GM04503 (cell line): ENCODE data around the gene IFT122.

Experiments used
- DNase-seq: peaks from one replicate; pipeline ENCODE4 v3.0.0-alpha.2; 2012; ENCODE audit warnings: low read depth

Gene IFT122

GRCh38 chr3:129518038-129518561, 78.1 kb downstream of the IFT122 start:
- no peak for DNase-seq

GRCh38 chr3:129518581-129518980, 78.6 kb downstream of the IFT122 start:
- no peak for DNase-seq

DNA sequence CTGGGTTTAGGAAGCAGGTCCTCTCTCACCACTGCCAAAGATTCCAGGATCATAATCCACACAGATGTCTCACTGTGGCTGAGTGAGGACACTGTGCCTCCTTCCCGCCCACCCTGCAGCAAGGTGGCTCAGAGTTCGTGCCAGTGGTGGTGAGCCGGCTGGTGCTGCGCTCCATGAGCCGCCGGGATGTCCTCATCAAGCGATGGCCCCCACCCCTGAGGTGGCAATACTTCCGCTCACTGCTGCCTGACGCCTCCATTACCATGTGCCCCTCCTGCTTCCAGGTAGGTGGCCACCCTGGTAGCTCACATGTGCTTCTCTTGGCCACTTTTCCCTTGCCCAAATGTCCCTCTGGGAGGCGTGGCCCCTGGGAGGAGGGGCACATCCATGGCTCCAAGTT, 79.4 kb downstream of the IFT122 start:
- DNase-seq: no peak

GRCh38 chr3:129519896-129520715, 80.1 kb downstream of the IFT122 start:
- no peak for DNase-seq

- no peak for DNase-seq
Observed at GRCh38 chr3:129520960-129521359, 80.9 kb downstream of the IFT122 start.

DNA sequence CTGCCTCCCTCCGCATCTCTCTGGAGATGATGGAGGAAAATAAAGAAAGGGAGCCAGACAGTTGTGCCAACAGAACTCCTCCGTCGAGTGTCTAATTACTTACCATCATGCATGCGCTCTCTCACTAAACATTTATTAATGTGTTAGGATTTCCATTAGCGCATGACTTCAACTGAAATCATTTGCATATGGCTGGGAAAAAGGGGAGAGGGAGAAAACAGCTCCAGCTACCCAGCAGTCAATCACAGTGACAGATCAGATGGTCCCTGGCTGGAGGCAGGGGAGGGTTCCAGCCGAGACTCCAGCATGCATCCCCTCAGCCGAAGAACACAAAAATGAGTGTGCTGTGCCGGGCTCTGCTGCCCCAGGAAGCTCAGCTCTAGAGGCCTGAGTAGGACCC, 81.6 kb downstream of the IFT122 start:
- DNase-seq: no peak

DNA sequence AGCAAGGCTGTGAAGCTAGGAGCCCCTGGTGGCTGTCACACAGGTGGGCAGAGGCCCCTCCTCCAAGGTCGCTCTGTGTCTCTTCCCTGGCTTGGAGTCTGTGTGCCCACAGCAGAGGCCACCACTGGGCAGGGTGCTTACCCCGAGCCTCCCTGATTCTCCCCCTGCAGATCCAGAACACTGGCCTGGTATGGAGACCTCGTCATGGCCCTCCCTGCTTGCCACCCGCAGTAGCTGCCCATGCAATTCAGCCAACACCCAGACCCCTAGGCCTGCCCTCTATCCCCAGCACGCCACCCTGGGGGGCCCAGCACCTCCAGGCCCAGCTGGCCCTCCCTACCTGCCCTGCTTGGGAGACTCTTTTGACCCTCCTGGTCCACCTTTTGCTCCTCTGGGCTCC, 82.9 kb downstream of the IFT122 start:
- DNase-seq: no peak

DNA sequence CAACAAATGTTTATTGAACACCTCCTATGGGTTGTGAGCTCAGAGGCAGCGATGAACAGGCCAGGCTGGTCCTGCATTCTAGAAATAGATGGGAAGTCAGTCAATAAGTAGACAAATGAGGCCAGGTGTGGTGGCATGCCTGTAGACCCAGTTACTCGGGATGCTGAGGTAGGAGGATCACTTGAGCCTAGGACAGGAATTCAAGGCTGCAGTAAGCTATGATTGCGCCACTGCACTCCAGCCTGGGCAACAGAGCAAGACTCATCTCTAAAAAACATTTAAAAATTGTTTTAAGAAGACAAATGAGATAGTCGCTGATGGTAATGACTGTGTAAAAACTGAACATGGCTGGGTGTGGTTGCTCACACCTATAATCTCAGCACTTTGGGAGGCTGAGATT, 84.1 kb downstream of the IFT122 start:
- no peak for DNase-seq

GRCh38 chr3:129525341-129525968, 85.4 kb downstream of the IFT122 start:
- DNase-seq: peak; percentile 34

GRCh38 chr3:129526121-129526900, 86.3 kb downstream of the IFT122 start:
- no peak for DNase-seq

DNA sequence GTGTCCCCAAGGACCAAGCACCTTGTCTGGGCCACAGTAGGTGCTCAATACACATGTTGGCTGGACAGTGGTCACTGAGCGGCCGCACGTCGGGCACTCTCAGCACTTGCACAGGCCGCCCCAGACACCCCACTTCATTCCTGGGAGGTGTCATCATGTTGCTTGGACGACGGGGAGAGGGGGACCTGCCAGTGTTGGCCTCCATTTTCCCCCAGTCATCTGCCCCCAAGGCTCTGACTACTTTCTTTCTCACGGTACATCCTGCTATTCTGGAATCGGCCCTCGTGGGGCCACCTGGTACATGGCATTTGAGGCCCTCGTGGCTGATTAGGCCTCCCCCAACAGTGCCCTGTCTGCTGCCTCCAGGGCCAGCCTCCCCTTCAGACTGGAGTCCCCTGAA, 87.2 kb downstream of the IFT122 start:
- DNase-seq: no peak

GRCh38 chr3:129528589-129529100, 88.6 kb downstream of the IFT122 start, which contains the start of gene RHO:
Gene RHO (plus strand): TSS chr3:129528639. CDS start chr3:129528734, 95 bp downstream.
- no peak for DNase-seq

GRCh38 chr3:129529436-129530210, 89.6 kb downstream of the IFT122 start:
- no peak for DNase-seq

DNA sequence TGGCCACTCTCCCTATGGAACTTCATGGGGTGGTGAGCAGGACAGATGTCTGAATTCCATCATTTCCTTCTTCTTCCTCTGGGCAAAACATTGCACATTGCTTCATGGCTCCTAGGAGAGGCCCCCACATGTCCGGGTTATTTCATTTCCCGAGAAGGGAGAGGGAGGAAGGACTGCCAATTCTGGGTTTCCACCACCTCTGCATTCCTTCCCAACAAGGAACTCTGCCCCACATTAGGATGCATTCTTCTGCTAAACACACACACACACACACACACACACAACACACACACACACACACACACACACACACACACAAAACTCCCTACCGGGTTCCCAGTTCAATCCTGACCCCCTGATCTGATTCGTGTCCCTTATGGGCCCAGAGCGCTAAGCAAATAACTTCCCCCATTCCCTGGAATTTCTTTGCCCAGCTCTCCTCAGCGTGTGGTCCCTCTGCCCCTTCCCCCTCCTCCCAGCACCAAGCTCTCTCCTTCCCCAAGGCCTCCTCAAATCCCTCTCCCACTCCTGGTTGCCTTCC, 90.3 kb downstream of the IFT122 start:
- DNase-seq: peak; percentile 63

DNA sequence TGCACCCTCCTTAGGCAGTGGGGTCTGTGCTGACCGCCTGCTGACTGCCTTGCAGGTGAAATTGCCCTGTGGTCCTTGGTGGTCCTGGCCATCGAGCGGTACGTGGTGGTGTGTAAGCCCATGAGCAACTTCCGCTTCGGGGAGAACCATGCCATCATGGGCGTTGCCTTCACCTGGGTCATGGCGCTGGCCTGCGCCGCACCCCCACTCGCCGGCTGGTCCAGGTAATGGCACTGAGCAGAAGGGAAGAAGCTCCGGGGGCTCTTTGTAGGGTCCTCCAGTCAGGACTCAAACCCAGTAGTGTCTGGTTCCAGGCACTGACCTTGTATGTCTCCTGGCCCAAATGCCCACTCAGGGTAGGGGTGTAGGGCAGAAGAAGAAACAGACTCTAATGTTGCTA, 90.8 kb downstream of the IFT122 start:
- no peak for DNase-seq

- DNase-seq: no peak
Observed at GRCh38 chr3:129531699-129532098, 91.7 kb downstream of the IFT122 start.

DNA sequence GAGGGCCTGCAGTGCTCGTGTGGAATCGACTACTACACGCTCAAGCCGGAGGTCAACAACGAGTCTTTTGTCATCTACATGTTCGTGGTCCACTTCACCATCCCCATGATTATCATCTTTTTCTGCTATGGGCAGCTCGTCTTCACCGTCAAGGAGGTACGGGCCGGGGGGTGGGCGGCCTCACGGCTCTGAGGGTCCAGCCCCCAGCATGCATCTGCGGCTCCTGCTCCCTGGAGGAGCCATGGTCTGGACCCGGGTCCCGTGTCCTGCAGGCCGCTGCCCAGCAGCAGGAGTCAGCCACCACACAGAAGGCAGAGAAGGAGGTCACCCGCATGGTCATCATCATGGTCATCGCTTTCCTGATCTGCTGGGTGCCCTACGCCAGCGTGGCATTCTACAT, 92.2 kb downstream of the IFT122 start:
- DNase-seq: no peak

GRCh38 chr3:129533406-129533805, 93.4 kb downstream of the IFT122 start:
- no peak for DNase-seq

GRCh38 chr3:129534428-129535027, 94.5 kb downstream of the IFT122 start:
- DNase-seq: no peak

- DNase-seq: no peak
Observed at GRCh38 chr3:129535075-129535474, 95.1 kb downstream of the IFT122 start.

- no peak for DNase-seq
Observed at GRCh38 chr3:129536374-129536667, 96.3 kb downstream of the IFT122 start.
